ENCODE results near the gene PFDN1.

DNA sequence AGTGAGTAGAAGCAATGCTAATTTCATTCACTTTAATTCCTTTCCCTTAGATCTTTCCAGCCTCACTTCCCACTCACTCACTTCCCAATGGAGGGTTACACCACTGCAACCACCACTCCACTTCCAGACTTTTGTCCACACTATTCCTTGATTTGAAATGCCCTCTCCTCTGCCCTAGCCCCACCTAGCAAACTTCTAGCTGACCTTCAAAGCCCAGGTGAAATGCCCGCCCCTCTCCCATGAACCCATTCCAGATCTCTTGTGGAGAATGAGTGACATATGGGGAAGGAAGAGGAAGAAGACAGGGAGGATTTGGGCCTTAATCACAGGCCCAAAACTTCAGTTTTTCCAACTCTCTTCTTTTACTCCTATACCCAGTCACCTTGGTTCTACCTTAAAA lies 37.1 kb downstream of the PFDN1 start:
- TF ChIP-seq, protein P1, sequence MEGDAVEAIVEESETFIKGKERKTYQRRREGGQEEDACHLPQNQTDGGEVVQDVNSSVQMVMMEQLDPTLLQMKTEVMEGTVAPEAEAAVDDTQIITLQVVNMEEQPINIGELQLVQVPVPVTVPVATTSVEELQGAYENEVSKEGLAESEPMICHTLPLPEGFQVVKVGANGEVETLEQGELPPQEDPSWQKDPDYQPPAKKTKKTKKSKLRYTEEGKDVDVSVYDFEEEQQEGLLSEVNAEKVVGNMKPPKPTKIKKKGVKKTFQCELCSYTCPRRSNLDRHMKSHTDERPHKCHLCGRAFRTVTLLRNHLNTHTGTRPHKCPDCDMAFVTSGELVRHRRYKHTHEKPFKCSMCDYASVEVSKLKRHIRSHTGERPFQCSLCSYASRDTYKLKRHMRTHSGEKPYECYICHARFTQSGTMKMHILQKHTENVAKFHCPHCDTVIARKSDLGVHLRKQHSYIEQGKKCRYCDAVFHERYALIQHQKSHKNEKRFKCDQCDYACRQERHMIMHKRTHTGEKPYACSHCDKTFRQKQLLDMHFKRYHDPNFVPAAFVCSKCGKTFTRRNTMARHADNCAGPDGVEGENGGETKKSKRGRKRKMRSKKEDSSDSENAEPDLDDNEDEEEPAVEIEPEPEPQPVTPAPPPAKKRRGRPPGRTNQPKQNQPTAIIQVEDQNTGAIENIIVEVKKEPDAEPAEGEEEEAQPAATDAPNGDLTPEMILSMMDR (IDR thresholded peaks at IDR 0.05): no peak
- no peak for TF ChIP-seq POLR2A (IDR thresholded peaks at IDR 0.05)

All from uterus (tissue), 2 donors.